IPS-NIHi11 (cell line): ENCODE data around the gene XK.
"Not testable (repeated sequence)": the region's sequence is repeated elsewhere in the genome, so short reads cannot be mapped to it uniquely, and the experiment has no call there.

Experiments
- DNase-seq: peaks from one replicate; pipeline ENCODE4 v3.0.0; 2012; ENCODE audit warnings: mixed read lengths, low spot score

XK gene

DNA sequence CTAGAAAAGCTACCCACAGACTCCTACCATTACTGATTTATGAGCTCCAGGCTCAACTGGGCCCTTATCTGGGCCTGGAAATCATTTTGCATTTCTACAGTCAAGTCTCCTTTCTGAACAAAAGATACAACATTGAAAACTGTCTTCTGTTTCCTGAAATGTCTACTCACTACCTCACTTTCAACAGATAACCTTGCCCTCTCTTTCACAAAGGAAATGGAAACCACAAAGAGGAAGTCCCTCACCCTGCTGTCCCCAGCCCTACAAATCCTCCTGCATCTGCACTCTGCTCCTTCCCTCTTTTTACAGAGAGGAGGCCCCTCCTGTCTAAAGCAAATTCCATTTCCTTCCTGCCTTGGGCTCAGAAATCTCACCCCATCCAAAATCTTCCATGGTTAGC lies 69.4 kb downstream of the XK start:
- no peak for DNase-seq

DNA sequence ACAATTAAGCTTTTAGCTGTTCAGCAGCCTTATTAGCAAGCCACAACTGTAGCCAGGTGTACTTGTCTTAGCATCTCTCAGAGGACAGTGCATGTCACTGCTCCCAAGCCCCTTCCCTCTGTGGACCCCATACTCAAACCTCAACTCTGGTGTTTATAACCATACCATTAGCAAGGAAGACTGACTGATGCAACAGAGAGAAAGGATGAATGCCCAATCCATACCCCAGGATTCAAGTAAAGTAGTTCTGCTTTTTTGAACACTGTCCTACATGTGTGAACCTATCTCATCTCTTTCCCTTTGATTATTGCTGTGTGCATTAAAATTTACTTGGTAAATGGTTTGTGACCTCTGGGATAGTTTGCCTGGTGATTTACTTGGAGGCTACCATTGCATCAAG lies 71.5 kb downstream of the XK start:
- DNase-seq = no peak

DNA sequence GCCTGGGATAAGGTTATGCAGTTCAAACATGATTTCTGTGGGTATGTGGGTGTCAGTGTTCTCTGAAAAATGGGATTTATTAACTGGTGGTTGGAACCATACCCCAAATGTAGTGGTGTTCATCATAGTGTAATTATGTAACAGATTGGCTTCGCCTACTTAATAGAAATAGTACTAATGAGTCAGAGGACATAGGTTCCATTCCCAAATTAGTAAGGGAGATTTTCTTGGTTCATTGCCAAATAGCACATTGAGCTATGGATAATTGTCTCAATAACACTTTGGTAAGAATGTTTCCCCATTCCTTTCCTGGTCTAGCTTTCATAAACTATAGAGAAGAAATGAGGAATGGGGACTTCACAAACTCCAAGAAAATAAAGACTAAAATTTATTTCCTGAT lies 73.8 kb downstream of the XK start:
- no peak for DNase-seq

DNA sequence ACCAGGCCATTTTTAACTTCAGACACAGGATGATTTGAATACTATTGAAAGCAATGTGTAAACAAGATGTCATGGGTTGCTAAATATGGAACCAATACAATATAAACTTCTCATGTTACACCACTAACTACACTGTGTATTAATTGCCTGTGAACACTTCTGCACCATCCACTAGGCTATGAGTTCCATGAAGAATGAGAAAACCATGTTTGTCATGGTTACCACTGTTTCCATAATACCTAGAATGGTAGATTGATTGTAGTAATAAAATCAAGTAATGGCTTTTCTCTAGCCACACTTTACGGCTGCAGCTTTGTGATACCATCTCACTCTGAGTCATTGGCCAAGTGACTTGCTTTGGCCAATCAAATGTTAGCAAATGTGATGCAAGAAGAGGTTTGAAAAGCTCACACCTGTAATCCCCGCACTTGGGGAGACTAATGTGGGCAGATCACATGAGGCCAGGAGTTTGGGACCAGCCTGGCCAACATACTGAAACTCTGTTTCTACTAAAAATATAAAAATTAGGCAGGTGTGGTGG lies 74.4 kb downstream of the XK start:
- DNase-seq = no peak

DNA sequence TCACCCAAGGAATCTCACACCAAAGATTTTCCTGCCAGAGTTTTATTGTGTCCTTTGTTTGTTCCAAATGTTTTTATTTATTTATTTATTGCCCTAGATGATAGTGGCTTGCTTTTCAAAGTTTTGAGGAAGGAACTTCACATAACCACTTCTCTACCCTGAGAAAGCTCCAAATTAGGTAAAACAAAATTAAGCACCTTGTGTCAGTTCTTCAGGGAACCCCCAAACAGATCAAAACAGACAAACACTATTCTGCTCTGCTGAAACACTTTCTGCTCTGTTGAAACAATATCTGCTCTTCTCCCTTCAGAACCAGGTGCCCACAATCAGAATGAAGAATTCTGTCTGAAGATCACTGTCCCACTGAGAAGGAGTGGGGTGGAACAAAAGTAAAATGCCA lies 77.8 kb downstream of the XK start:
- DNase-seq = no peak

DNA sequence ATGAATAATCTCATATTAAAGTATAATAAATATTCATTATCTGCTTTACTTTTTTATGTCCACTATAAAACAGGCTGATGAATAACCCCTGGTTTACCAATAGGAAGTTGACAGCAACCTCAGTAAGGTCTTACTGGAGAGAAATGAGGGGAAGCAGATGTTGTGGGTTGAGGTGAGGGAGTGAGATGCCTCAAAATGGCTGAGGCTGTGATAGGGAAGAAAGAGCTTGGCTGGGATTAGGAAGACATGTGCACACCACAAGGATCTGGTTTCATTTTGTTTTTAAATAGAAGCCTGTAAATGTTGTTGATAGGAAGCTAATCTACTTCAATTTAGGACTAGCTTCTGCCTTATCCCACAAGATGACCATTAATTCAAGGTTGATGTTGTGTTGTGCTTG lies 79.9 kb downstream of the XK start:
- no peak for DNase-seq

DNA sequence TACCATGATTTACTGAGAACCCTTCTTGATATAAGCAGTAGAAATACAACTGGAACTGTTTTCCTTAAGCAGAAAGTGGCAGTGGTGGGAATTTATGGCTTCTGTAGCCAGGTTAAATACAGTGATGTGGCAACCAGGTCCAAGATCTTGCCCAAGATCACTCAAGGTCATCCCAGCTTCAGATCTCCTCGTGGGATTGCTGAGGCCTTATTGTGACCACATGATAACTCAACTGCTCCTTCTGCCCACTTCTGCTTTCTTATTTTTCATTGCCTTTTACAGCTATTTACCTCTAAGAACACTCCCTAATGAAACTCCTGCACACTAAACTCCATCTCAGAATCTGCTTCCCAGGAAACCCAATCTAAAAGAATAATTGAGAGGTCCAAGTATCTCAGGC lies 81.8 kb downstream of the XK start:
- no peak for DNase-seq

DNA sequence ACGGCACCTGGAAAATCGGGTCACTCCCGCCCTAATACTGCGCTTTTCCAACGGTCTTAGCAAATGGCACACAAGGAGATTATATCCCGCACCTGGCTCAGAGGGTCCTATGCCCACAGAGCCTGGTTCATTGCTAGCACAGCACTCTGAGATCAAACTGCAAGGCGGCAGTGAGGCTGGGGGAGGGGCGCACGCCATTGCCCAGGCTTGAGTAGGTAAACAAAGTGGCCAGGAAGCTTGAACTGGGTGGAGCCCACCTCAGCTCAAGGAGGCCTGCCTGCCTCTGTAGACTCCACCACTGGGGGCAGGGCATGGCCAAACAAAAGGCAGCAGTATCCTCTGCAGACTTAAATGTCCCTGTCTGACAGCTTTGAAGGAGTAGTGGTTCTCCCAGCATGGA lies 83.3 kb downstream of the XK start:
- DNase-seq = not testable (repeated sequence)

DNA sequence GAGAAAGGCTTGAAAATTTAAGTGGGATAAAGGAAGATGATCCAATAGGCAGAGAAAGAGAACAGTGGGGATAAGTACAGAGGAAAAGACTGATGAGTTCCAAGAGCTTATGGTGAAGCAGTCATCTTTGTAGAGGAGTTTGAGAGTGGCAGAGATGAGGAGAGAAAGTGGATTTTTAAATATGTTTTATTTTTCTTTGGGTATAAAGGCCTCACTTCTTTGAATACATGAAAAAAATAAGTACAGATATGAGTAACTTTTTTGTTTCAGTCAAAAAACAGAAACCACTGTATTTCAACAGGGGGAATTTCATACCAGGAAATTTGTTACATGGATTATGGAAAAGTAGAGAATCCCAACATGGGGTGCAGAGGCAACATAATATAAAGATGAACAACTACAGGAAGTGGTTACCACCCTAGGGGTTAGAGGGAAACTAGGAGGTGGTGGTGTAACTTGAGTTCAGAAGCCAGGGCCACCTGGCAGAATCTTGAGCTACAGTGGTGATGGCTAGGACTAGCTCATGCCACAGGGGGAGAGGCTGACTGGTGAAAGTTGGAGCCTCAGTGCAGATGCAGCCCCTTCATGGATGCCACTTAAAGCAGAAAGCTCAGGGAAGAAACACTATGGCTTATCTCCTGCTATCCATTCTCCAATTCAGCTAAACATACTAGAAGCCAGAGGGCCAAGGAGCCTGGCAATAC lies 90.8 kb downstream of the XK start:
- DNase-seq = no peak

DNA sequence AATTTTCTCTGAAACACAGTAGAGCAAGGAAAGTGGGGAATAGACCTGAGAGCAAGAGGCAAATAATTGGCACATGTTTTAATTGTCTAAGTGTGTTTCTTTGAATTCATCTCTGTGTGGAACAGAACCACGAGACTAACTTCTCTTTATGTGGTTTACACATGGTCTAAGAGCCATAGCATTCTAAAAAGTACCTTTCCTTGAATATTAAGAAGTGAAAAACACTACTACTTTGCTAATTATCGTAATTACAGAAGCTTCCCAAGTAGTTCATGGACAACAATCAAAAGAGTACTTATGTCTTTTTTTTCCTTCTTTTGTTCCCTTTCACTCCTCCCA lies 91.4 kb downstream of the XK start:
- DNase-seq = no peak

DNA sequence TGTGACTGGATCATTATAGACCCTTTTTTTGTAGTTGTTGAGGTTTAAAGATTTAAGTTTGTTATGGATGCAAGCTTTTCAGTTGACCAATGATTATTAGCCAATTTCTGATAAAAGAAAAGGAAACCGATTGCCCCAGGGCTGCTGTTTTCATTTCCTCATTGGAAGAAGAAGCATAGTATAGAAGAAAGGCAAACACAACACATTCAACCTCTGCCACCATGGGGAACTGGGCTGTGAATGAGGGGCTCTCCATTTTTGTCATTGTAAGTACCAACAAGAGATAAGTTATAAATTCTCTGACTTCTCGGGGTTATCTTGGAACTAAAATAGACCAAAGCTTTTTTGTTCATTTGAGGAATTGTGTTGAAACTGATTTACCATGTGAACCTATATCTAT lies 94.3 kb downstream of the XK start, which contains the start of gene CYBB:
Gene CYBB (plus strand): TSS at position 203 of the 400 bp plus-strand sequence. CDS start 19 bp downstream, at position 222.
- DNase-seq = no peak

DNA sequence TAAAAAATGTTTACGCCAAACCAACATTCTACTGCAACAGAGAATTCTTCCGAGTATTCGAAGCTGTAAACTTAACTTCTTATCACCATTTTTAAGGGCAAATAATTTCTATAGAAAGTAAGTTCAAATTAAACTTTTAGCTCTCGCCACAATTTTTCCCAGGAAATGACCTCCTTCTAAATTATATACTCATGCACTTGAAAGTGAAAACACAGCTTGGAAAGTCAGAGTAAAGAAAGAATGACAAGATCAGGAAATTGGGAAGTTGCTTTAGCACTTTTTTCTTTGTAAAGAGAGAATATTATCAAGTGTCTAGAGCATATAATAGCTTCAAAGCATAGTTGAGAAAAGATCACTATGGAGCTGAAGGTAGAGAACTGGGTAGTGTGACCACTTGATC lies 95.5 kb downstream of the XK start:
- DNase-seq = no peak
